Stimulated activated CD4-positive, alpha-beta T cell treated with anti-CD3 and anti-CD28 coated beads, TNF-alpha, amount 100 ng/mL, for 1 hour (primary cell): ENCODE measurements around the gene ZMYM2.
"Not testable (repeated sequence)": the region's sequence is repeated elsewhere in the genome, so short reads cannot be mapped to it uniquely, and the experiment has no call there.

Experiments
- DNase-seq, 3 donors: peaks; one replicate each; pipeline ENCODE4 v3.0.0-alpha.2; 2020; ENCODE audit warnings: low read depth in 3 of 3, low spot score in 1 of 3

Gene ZMYM2

DNA sequence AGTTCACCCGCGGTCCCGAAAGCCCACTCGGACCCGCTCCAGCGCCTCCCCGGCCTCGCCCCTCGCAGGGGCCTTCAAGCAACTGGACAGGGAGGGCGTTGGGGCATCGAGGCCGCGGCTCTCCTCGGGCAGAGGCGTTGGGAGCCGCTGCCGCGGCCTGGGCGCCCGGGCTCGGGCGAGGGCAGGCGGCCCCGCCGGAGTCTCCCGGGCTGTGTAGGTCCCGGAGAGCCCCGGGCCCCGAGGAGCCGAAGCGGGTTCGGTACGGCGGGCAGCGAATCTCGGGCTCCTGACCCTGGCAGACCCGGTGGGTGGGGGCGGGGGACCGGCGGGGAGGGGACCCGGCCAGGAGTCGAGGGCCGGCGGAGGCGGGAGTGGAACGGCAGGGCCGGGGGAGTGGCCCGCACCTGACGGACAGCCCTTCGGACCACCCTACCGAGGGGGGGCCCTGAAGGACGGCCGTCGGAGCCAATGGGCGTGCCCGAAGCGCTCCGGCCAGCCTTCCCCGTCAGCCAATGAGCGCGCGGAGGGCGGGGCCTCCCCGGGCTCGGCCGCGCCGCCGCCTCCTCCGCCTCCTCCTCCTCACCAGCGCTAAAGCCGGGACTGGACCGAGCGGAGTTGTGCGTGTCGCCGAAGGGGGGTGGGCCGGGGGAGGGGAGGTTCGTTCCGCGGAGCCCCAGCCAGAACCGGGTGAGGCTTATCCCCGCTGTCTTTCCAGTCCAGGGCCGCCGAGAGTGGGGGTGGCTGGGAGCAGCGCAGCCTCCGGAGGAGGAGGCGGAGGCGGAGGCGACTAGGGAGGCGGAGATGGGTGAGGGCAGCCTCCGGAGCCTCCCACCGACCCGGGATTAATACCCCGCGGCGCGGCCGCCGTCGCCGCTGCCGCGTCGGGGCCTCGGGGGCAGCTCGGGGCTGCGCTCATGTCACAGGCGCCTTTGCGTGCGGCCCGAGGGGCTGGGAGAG lies at the start of gene ZMYM2:
Gene ZMYM2, plus strand, starts transcription at position 573 of the 957 bp plus-strand sequence. CDS start 34,346 bp downstream, outside the sequence.
- peak; percentile 93 to 97 (median 94) for DNase-seq

DNA sequence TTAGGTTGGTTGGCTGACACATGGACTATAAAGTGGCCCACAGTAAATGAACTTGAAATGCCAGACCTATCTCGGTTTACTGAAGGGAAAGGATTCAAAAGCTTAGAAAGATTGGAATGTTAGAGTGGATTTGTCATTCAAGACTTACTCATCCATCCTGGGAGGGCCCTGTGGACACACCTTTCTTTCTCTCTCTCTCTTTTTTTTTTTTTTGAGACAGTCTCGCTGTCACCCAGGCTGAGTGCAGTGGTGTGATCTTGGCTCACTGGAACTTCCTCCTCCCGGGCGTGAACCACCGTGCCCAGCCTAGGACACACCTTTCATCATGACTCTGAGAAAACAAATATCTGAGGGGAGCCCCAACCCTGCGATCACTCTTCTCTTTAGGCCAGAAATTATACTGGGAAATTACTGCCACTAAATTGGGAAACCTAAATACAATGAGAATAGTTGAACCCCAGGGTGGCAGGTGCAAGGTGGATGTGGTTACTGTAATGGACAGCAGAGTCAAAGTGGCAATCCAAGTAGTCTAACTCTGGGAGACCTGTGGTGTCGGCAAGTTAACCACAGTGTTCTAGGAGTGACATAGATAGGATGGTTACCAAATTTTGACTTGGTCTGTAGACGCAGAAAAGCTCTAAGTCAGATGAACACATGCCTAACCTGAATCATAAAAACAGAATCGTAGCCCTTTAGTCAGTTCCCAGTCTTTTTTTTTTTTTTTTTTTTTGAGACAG lies 48.0 kb upstream of the ZMYM2 start:
- DNase-seq = no peak

- no peak for DNase-seq
Measured at GRCh38 chr13:19927117-19927748, 31.3 kb upstream of the ZMYM2 start.

GRCh38 chr13:19940106-19940505 lies 18.4 kb upstream of the ZMYM2 start:
- no peak for DNase-seq

- DNase-seq = no peak
Measured at GRCh38 chr13:19950374-19950773, 8.2 kb upstream of the ZMYM2 start.

GRCh38 chr13:19952850-19953249 lies 5.7 kb upstream of the ZMYM2 start:
- no peak for DNase-seq

DNA sequence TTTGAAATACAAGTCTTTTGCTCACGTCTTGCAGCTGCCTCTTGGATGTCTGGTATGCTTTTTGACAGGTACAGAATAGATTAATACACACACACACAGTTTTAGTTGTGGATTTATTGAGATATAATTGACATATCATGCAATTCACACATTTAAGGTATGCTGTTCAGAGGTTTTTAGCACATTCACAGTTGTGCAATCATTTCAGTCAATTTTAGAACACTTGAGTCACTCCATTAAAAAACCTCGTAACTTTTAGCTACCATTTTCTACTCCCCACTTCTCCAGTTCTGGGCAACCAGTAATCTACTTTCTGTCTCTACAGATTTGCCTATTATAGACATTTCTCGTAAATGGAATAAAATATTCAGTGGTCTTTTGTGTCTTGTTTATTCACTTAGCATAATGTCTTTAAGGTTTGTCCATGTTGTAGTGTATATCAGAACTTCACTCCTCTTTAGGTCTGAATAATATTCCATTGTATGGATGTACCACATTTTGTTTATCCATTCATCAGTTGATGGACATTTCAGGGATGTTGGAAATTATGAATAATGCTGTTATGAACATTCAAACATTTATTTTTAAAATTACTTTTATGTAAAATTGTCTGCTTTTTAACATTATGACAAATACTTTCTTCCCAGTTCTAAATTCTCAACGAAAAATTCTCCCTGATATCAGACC lies 2.5 kb upstream of the ZMYM2 start:
- DNase-seq = no peak

GRCh38 chr13:19957320-19958154 lies 990 bp upstream of the ZMYM2 start:
- peak; percentile 46 to 64 (median 56) for DNase-seq

DNA sequence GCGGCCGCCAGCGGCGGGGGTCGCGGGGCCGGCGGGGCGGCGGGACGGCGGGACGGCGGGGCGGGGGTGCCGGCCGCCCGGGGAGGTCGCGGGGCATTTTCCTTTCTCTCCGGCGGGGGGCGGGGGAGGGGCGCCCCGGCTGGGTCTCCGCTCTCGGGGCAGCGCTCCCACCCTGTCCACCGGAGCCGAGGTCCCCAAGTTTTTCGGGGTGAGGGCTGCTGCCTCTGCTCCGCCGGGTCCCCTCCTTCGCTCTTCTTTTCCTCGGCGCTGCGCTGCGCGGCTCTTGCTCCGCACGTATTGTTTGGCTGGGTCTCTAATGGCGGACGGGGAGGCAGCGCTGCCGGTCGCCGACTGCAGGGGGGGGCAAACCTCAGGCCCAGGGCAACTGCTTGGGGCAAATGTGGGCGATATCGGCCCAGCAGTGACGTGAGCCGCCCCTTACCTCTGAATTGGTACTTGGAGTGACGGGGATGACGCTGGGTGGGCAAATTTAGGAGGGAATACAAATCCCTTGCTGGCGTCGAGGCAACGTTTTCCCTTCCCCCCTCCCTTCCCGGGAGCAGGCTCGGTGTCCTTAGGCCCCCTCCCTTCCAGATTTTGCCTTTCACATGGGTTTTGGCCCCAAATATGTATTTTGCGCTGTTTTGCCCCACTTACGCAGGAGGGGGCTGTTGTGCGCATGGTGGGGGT lies 759 bp downstream of the ZMYM2 start:
- DNase-seq = peak; percentile 13 to 58 (median 39)

- peak; percentile 63 to 70 (median 66) for DNase-seq
Measured at GRCh38 chr13:19959831-19960652, 1.5 kb downstream of the ZMYM2 start.

GRCh38 chr13:19960653-19960976 lies 2.1 kb downstream of the ZMYM2 start:
- DNase-seq = no peak

DNA sequence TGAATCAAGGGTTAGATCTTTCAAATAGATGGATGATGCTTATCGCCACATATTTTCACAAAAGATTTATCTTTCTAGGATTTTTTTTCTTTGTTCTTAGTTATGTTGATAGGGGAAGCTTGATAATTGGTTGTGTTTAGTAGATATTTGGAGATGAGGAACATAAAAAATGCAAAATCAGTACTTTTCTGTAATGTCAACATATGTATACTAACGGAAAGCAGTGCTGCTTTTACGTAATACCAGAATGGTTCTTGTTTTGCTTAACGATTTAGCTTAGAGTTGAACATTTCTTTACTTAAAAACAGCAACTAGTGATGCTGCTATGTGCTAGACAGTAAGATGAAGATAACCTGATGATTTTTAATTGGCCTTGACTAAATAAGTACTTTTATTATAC lies 3.0 kb downstream of the ZMYM2 start:
- DNase-seq = no peak

GRCh38 chr13:19961924-19962323 lies 3.4 kb downstream of the ZMYM2 start:
- DNase-seq = no peak

DNA sequence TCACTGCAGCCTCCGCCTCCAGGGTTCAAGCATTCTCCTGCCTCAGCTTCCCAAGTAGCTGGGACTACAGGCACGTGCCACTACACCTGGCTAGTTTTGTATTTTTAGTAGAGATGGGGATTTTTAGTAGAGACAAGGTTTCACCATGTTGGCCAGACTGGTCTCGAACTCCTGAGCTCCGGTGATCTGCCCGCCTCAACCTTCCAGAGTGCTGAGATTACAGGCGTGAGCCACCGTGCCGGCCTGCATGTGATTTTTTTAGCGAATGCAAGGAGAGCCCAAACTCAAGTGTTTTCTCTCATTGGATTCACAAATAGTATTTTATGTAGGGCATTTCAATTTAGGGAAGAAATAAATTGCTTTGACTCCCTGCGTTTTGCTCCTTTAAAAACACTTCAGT lies 4.4 kb downstream of the ZMYM2 start:
- no peak for DNase-seq

DNA sequence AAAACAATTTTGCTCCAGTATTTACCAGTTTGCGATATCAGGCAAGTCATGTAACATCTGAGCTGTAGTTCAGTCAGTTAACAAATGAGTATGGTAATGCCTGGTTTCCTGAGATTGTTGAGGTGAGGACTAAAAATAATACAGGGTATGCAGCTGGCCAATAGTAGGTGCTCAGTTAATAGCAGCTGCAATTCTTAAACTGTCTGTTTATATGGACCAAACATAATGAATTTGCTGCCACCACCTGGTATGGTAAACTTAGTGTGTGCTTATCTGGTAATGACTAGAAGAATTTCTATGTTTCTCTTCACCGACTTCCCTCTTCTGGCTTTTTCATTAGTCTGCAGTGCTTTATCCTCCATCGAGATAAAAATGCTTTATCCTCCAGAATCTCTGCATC lies 9.1 kb downstream of the ZMYM2 start:
- no peak for DNase-seq

DNA sequence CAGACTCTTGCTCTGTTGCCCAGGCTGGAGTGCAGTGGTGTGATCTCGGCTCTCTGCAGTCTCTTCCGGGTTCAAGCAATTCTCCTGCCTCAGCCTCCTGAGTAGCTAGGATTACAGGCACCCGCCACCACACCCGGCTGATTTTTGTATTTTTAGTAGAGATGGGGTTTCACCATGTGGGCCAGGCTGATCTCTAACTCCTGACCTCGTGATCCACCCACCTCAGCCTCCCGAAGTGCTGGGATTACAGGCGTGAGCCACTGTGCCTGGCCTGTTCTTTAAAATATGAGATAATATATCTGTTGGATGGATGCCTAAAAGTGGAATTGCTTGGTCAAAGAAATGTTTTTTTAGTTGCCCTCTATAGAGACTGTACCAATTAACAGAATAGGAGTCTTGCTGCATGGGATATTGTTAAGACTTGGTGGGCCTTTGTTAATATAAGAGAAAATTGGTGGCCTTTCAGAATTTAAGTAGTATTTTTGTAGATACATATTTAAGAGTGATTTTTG lies 16.0 kb downstream of the ZMYM2 start:
- not testable (repeated sequence) for DNase-seq

GRCh38 chr13:19978831-19979437 lies 20.4 kb downstream of the ZMYM2 start:
- DNase-seq = no peak

DNA sequence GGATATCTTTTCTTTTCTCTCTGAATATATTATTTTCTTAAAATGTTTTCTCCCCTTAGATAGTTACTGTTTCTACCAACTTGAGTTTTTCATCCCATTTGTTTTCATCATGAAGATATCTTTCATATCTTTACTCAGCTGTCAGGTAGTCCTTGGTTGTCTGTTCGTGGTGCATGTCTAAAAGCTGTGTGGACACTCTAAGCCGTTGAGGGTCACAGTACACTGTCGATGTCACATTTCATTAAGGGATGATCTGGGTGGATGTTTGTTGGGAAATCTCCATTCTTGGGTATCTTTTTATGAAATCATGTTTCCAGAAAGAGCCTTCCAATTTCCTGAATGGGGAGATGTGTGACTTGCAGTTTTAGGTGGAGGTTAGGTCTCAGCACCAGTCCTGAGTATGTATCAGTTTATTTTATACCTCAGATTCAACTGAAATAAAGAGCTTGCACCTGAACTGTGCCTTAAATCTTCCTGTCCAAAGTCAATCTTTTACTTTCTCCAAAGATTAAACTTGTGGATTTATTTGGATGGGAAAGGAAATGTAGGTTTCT lies 23.2 kb downstream of the ZMYM2 start:
- DNase-seq = no peak
